Activated CD8-positive, alpha-beta T cell treated with anti-CD3 and anti-CD28 coated beads, Interleukin-2, amount 10 ng/mL, durations not matched to agents 7 days and 5 days (primary cell): Measurements from ENCODE around the gene COX10. TPM values are rescaled to one million over a fixed set of nuclear protein-coding genes. Genes with fewer than 3 reads are reported as not detected.
A peak's percentile ranks its signal among the peaks of the same experiment; 100 is the strongest.

Experiments used
- ATAC-seq: fragments of 150-1000 bp; cut with Tn5 transposase; one replicate; pipeline ENCODE4 v1.10.0; 2021; ENCODE audit warnings: moderate library complexity
- CTCF ChIA-PET: fragments of 350-600 bp; sonication (Branson Sonifier 250); formaldehyde crosslinking; loops from one replicate; lab custom pipeline; 2021; ENCODE audit warnings: antibody characterized with exemption; lab: Charles Lee
- POLR2A ChIA-PET: fragments of 350-600 bp; sonication (Branson Sonifier 250); formaldehyde crosslinking; loops from one replicate; lab custom pipeline; 2021; ENCODE audit warnings: antibody characterized with exemption; lab: Charles Lee
- DNase-seq: peaks from one replicate; pipeline ENCODE4 v3.0.0-alpha.2; 2020
- H3K27ac Mint-ChIP-seq: one replicate; pipeline ENCODE4 v1.8.0; 2021; ENCODE audit warnings: mild to moderate bottlenecking, mixed read lengths
- H3K27me3 Mint-ChIP-seq: one replicate; pipeline ENCODE4 v1.8.0; 2021; ENCODE audit warnings: low read depth, mixed read lengths
- H3K36me3 Mint-ChIP-seq: one replicate; pipeline ENCODE4 v1.8.0; 2021; ENCODE audit warnings: low read depth, mixed read lengths
- H3K4me1 Mint-ChIP-seq: one replicate; pipeline ENCODE4 v1.8.0; 2021; ENCODE audit warnings: low read depth, mixed read lengths
- H3K4me3 Mint-ChIP-seq: one replicate; pipeline ENCODE4 v1.8.0; 2021; ENCODE audit warnings: mild to moderate bottlenecking, mixed read lengths
- H3K9me3 Mint-ChIP-seq: one replicate; pipeline ENCODE4 v1.8.0; 2022; ENCODE audit warnings: mixed read lengths; ENCODE audit not compliant: insufficient read depth
- total RNA-seq, 2 experiments: library from RNA; stranded (reverse); gene quantifications; one replicate each; pipeline ENCODE4 v1.2.3, GENCODE V29; 2021

Gene COX10
- total RNA-seq, 2 experiments from 2014 or later = 23.3 to 25.4 TPM

GRCh38 chr17:14200354-14200753 is 131.1 kb downstream of the COX10 start:
- CTCF ChIA-PET = interaction anchor here (0.9 to 3.8 kb wide), 5 partner anchors 11 to 122 kb away, joined by 4 to 26 read pairs (median 5); partner anchors contain the start of gene HS3ST3B1
- ATAC-seq = no peak

DNA sequence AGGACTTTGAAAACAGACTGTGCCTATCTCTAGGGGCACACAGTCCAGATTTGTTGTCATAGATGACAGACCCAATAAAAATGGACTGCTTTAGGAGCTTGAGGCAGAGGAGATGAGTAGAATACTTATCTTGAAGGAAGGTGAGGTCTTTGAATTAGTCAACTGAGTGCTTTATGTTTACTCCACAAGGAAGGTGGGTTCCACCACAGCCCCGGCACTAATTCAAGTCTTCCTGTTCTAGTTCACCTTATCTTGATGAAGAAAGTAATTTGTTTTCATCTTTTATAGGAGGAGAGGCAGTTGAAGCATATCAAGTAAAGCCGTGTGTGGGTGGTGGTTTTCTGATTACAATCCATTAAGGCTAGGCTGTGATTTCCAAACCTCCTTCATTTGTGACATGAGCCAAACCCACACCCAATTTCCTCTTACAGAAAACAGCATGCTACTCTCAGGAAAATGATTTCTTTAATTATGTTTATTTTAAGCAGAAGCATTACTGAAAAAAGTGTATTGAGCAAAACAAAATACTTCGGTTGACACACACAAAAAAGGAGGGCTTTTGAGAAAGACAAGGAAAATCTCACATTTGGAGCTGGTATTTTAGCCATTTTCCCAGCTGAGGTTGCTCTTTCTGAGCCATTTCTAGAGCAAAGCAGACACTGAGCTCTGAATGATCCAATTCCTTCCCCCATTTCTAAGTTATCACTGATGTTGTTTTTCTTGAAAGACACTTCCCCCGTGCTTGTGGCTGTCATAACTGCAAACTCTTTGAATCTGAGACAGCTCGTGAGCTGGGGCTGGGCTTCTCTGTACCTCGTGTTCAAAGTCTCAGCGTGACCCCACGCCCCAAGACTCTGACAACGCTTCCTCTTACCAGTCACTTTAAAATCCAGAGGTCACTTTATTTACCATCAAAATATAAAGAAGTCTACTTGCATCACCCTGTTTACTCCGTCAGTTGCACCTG is 132.0 kb downstream of the COX10 start:
- POLR2A ChIA-PET = interaction anchor here (6.5 kb wide), 1 partner anchor 100 kb away, joined by 64 read pairs; the partner anchor contains the start of gene HS3ST3B1

More at GRCh38 chr17:14200354-14200753, 131.1 kb downstream of the COX10 start:
- POLR2A ChIA-PET = interaction anchor here (6.5 kb wide), 1 partner anchor 101 kb away, joined by 64 read pairs; the partner anchor contains the start of gene HS3ST3B1
- H3K27ac Mint-ChIP-seq = peak overlapping the region; percentile 92
- H3K36me3 Mint-ChIP-seq = peaks cover 52% of the 10 kb centered on the region
- H3K27me3 Mint-ChIP-seq = no peaks in the 10 kb centered on the region
- peak overlapping the region; percentile 56 for H3K4me3 Mint-ChIP-seq
- DNase-seq = no peak
- H3K9me3 Mint-ChIP-seq = no peaks in the 10 kb centered on the region
- peaks cover 98% of the 10 kb centered on the region for H3K4me1 Mint-ChIP-seq

GRCh38 chr17:14201988-14202380 is 132.7 kb downstream of the COX10 start:
- ATAC-seq (no peak), DNase-seq (no peak)
- H3K4me1 Mint-ChIP-seq = peaks cover 94% of the 10 kb centered on the region
- H3K9me3 Mint-ChIP-seq = no peaks in the 10 kb centered on the region
- peaks cover 42% of the 10 kb centered on the region for H3K36me3 Mint-ChIP-seq
- peak overlapping the region; percentile 92 for H3K27ac Mint-ChIP-seq
- H3K27me3 Mint-ChIP-seq = no peaks in the 10 kb centered on the region
- peak overlapping the region; percentile 56 for H3K4me3 Mint-ChIP-seq
- POLR2A ChIA-PET = interaction anchor here (6.5 kb wide), 1 partner anchor 99 kb away, joined by 64 read pairs; the partner anchor contains the start of gene HS3ST3B1
- CTCF ChIA-PET = interaction anchor here (0.8 to 3.8 kb wide), 2 partner anchors 96 to 100 kb away, joined by 3 to 26 read pairs; partner anchors contain the start of gene HS3ST3B1

More for the DNA sequence above, 132.0 kb downstream of the COX10 start:
- Mint-ChIP-seq H3K4me3 (peak overlapping the region; percentile 56), H3K4me1 (peaks cover 98% of the 10 kb centered on the region), H3K9me3 (no peaks in the 10 kb centered on the region), H3K36me3 (peaks cover 46% of the 10 kb centered on the region), H3K27me3 (no peaks in the 10 kb centered on the region), H3K27ac (peak overlapping the region; percentile 92)
- CTCF ChIA-PET = interaction anchor here (0.7 to 3.8 kb wide), 4 partner anchors 10 to 101 kb away, joined by 3 to 26 read pairs (median 6); partner anchors contain the start of gene HS3ST3B1
- ATAC-seq (peak; percentile 70), DNase-seq (peak; percentile 78)

GRCh38 chr17:14202388-14203166 is 133.3 kb downstream of the COX10 start:
- no peaks in the 10 kb centered on the region for H3K9me3 Mint-ChIP-seq
- ChIA-PET POLR2A (interaction anchor here (1.0 to 1.2 kb wide), 2 partner anchors 98 to 100 kb away, joined by 3 to 7 read pairs; partner anchors contain the start of gene HS3ST3B1), CTCF (interaction anchor here (1.0 to 1.6 kb wide), 10 partner anchors 9 to 608 kb away, joined by 3 to 15 read pairs (median 5); partner anchors contain the start of genes COX10 and HS3ST3B1)
- H3K36me3 Mint-ChIP-seq = peaks cover 48% of the 10 kb centered on the region
- H3K4me1 Mint-ChIP-seq = peaks cover 93% of the 10 kb centered on the region
- H3K27me3 Mint-ChIP-seq = no peaks in the 10 kb centered on the region
- DNase-seq (no peak), ATAC-seq (no peak)
- peak overlapping the region; percentile 92 for H3K27ac Mint-ChIP-seq
- H3K4me3 Mint-ChIP-seq = peak overlapping the region; percentile 56

DNA sequence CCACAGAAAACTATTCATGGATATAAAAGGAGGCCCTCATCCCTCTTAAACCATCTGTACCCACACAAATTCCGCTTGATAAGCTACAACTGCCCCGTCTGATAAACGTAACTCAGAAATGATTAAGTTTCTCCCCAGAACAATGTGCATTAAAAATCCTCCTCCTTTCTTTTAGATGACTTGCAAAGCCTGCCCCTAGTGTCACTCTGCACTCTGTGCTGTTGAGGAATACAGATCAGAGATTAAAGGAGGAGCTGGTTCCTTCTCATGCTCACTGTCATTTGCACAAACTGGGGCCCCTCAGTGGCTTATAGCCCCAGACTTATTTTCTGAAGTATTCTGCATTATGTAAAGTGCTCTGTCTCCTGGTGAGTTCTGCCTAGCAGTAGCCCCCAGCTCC is 134.1 kb downstream of the COX10 start:
- ATAC-seq (no peak), DNase-seq (peak; percentile 49)
- Mint-ChIP-seq H3K9me3 (no peaks in the 10 kb centered on the region), H3K27ac (peak overlapping the region; percentile 80), H3K4me3 (no peak overlapping the region), H3K27me3 (no peaks in the 10 kb centered on the region), H3K36me3 (peaks cover 48% of the 10 kb centered on the region), H3K4me1 (peaks cover 89% of the 10 kb centered on the region)
- POLR2A ChIA-PET = interaction anchor here (1.0 to 1.2 kb wide), 2 partner anchors 97 to 99 kb away, joined by 3 to 7 read pairs; partner anchors contain the start of gene HS3ST3B1
- CTCF ChIA-PET = interaction anchor here (0.6 to 1.6 kb wide), 18 partner anchors 8 to 609 kb away, joined by 3 to 15 read pairs (median 4); partner anchors contain the start of genes COX10 and HS3ST3B1

- no peak for ATAC-seq
- Mint-ChIP-seq H3K27me3 (no peaks in the 10 kb centered on the region), H3K4me1 (peaks cover 82% of the 10 kb centered on the region), H3K4me3 (no peak overlapping the region), H3K9me3 (no peaks in the 10 kb centered on the region), H3K27ac (peak overlapping the region; percentile 80), H3K36me3 (peaks cover 43% of the 10 kb centered on the region)
- POLR2A ChIA-PET = interaction anchor here (1.0 to 1.2 kb wide), 2 partner anchors 97 to 98 kb away, joined by 3 to 7 read pairs; partner anchors contain the start of gene HS3ST3B1
- CTCF ChIA-PET = interaction anchor here (0.6 to 1.6 kb wide), 17 partner anchors 8 to 610 kb away, joined by 3 to 15 read pairs (median 4); partner anchors contain the start of genes COX10 and HS3ST3B1
- no peak for DNase-seq
Measured at GRCh38 chr17:14204084-14204483, 134.8 kb downstream of the COX10 start.

GRCh38 chr17:14204546-14204945 is 135.2 kb downstream of the COX10 start:
- ChIA-PET CTCF (no interaction called here), POLR2A (no interaction called here)
- Mint-ChIP-seq H3K9me3 (no peaks in the 10 kb centered on the region), H3K36me3 (peaks cover 45% of the 10 kb centered on the region), H3K4me3 (no peak overlapping the region), H3K27ac (peak overlapping the region; percentile 80), H3K27me3 (no peaks in the 10 kb centered on the region), H3K4me1 (peaks cover 77% of the 10 kb centered on the region)
- DNase-seq (no peak), ATAC-seq (no peak)

- Mint-ChIP-seq H3K36me3 (peaks cover 49% of the 10 kb centered on the region), H3K4me3 (no peak overlapping the region), H3K27ac (peak overlapping the region; percentile 73), H3K4me1 (peaks cover 69% of the 10 kb centered on the region), H3K9me3 (no peaks in the 10 kb centered on the region), H3K27me3 (no peaks in the 10 kb centered on the region)
- ATAC-seq = no peak
- ChIA-PET POLR2A (interaction anchor here (2.7 kb wide), 1 partner anchor 96 kb away, joined by 16 read pairs; the partner anchor contains the start of gene HS3ST3B1), CTCF (interaction anchor here (1.0 kb wide), 1 partner anchor 96 kb away, joined by 4 read pairs; no protein-coding TSS in a partner anchor)
- DNase-seq = no peak
Measured at GRCh38 chr17:14205380-14205779, 136.1 kb downstream of the COX10 start.

GRCh38 chr17:14205992-14206461 is 136.7 kb downstream of the COX10 start:
- ChIA-PET CTCF (interaction anchor here (1.0 kb wide), 1 partner anchor 96 kb away, joined by 4 read pairs; no protein-coding TSS in a partner anchor), POLR2A (interaction anchor here (0.7 to 2.7 kb wide), 2 partner anchors 9 to 96 kb away, joined by 3 to 16 read pairs; partner anchors contain the start of gene HS3ST3B1)
- H3K4me1 Mint-ChIP-seq = peaks cover 62% of the 10 kb centered on the region
- peaks cover 55% of the 10 kb centered on the region for H3K36me3 Mint-ChIP-seq
- DNase-seq (peak; percentile 52), ATAC-seq (peak; percentile 40)
- no peaks in the 10 kb centered on the region for H3K9me3 Mint-ChIP-seq
- peak overlapping the region; percentile 73 for H3K27ac Mint-ChIP-seq
- H3K4me3 Mint-ChIP-seq = no peak overlapping the region
- H3K27me3 Mint-ChIP-seq = no peaks in the 10 kb centered on the region

- Mint-ChIP-seq H3K4me3 (no peak overlapping the region), H3K9me3 (no peaks in the 10 kb centered on the region), H3K36me3 (peaks cover 61% of the 10 kb centered on the region), H3K27ac (no peak overlapping the region), H3K4me1 (peaks cover 62% of the 10 kb centered on the region), H3K27me3 (no peaks in the 10 kb centered on the region)
- ChIA-PET POLR2A (interaction anchor here (2.7 kb wide), 1 partner anchor 95 kb away, joined by 16 read pairs; the partner anchor contains the start of gene HS3ST3B1), CTCF (interaction anchor here (0.7 to 1.1 kb wide), 2 partner anchors 10 to 95 kb away, joined by 3 read pairs; no protein-coding TSS in a partner anchor)
- no peak for DNase-seq
- no peak for ATAC-seq
Measured at GRCh38 chr17:14206891-14207290, 137.6 kb downstream of the COX10 start.
